Vagina (tissue), 2 donors: ENCODE results near the gene ELL3. TPM values are rescaled to one million over a fixed set of nuclear protein-coding genes. Genes with fewer than 3 reads are reported as not detected.

Experiments
- DNase-seq, 2 donors: peaks; one replicate each; pipeline ENCODE4 v3.0.0-alpha.2; 2017; ENCODE audit errors: extremely low spot score in 2 of 2
- H3K27ac ChIP-seq: fragments of 200-600 bp; sonication (generic); one replicate; pipeline ENCODE4 v1.5.1; 2019
- H3K27me3 ChIP-seq: fragments of 200-600 bp; sonication (generic); one replicate; pipeline ENCODE4 v1.5.1; 2019
- H3K36me3 ChIP-seq, 2 donors: fragments of 200-600 bp; sonication (generic); one replicate each; pipeline ENCODE4 v1.5.1; 2017 to 2019
- H3K4me1 ChIP-seq: fragments of 200-600 bp; sonication (generic); one replicate; pipeline ENCODE4 v1.5.1; 2019
- H3K4me3 ChIP-seq, 2 donors: fragments of 200-600 bp; sonication (generic); 1 replicate in 1 of 2; 2 replicates in 1 of 2; pipeline ENCODE4 v1.5.1; 2016 to 2019
- H3K9me3 ChIP-seq: fragments of 200-600 bp; sonication (generic); one replicate; pipeline ENCODE4 v1.5.1; 2019
- CTCF ChIP-seq, 3 experiments: fragments of 450-650 bp in 2 of 3; fragments of 200-600 bp in 1 of 3; sonication (generic) in 1 of 3; IDR thresholded peaks; one replicate each; pipeline ENCODE4 v1.5.1; 2017 to 2019; ENCODE audit warnings: antibody characterized with exemption in 3 of 3, mild to moderate bottlenecking in 2 of 3, moderate library complexity in 2 of 3
- POLR2A ChIP-seq, 2 donors: fragments of 450-650 bp; IDR thresholded peaks; one replicate each; pipeline ENCODE4 v1.6.1; 2017; ENCODE audit warnings: antibody characterized with exemption in 2 of 2, mild to moderate bottlenecking in 2 of 2, moderate library complexity in 2 of 2
- POLR2AphosphoS5 ChIP-seq, 2 donors: sonication (generic); formaldehyde crosslinking; IDR thresholded peaks; one replicate each; pipeline ENCODE4 v1.9.0; 2017; ENCODE audit warnings: antibody characterized with exemption in 2 of 2, mild to moderate bottlenecking in 2 of 2, low read depth in 1 of 2; ENCODE audit not compliant: insufficient read depth in 1 of 2
- intact Hi-C: fragments of 100-400 bp; cut with DNase I; formaldehyde crosslinking; loops from one replicate; pipeline ENCODE4 v1.15.1; 2023
- total RNA-seq: library from RNA; depleted of rRNA; stranded (reverse); fragments of >200 nt; gene quantifications from one replicate; pipeline ENCODE4 v1.2.3, GENCODE V29; 2016

The ELL3 gene
- total RNA-seq, 1 donor from 2014 or later: 15.0 TPM

GRCh38 chr15:43794269-43795037 is 17.7 kb upstream of the ELL3 start:
- Histone ChIP-seq H3K4me3 (peak overlapping the region in 1 of 2 donors; percentile 91), H3K36me3 (peaks cover 0 to 26% of the 10 kb centered on the region in 2 donors), H3K4me1 (peaks cover 55% of the 10 kb centered on the region), H3K27ac (peak overlapping the region; percentile 99), H3K27me3 (no peaks in the 10 kb centered on the region), H3K9me3 (no peaks in the 10 kb centered on the region)
- no peak for DNase-seq
- intact Hi-C loops: no loop called here
- TF ChIP-seq CTCF (IDR thresholded peaks at IDR 0.05): no peak
- TF ChIP-seq POLR2AphosphoS5 (IDR thresholded peaks at IDR 0.05; ENCODE audit: insufficient read depth in 1 of 2, low read depth in 1 of 2): no peak

DNA sequence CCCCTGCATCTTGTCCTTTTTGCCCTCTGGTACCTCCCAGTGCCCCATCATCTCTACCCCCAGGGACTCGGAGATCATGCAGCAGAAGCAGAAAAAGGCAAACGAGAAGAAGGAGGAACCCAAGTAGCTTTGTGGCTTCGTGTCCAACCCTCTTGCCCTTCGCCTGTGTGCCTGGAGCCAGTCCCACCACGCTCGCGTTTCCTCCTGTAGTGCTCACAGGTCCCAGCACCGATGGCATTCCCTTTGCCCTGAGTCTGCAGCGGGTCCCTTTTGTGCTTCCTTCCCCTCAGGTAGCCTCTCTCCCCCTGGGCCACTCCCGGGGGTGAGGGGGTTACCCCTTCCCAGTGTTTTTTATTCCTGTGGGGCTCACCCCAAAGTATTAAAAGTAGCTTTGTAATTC is 16.9 kb upstream of the ELL3 start:
- H3K27me3 ChIP-seq: no peaks in the 10 kb centered on the region
- H3K36me3 ChIP-seq: peaks cover 0 to 26% of the 10 kb centered on the region in 2 donors
- H3K4me1 ChIP-seq: peaks cover 47% of the 10 kb centered on the region
- DNase-seq: no peak
- intact Hi-C loops: loop anchor here (2.0 kb wide), 1 partner anchor 17 kb away; the partner anchor contains the start of gene ELL3
- no peaks in the 10 kb centered on the region for H3K9me3 ChIP-seq
- H3K4me3 ChIP-seq: peak overlapping the region; percentile 82 to 91
- TF ChIP-seq POLR2AphosphoS5 (IDR thresholded peaks at IDR 0.05; ENCODE audit: insufficient read depth in 1 of 2, low read depth in 1 of 2): no peak
- no peak for TF ChIP-seq POLR2A (IDR thresholded peaks at IDR 0.05)
- TF ChIP-seq CTCF (IDR thresholded peaks at IDR 0.05): no peak
- peak overlapping the region; percentile 99 for H3K27ac ChIP-seq

- H3K4me1 ChIP-seq: peaks cover 40% of the 10 kb centered on the region
Observed at GRCh38 chr15:43792761-43793476, 16.2 kb upstream of the ELL3 start.

GRCh38 chr15:43791993-43792760 is 15.4 kb upstream of the ELL3 start, which contains the start of gene SERF2:
Gene SERF2, plus strand, starts transcription at chr15:43792320. Its CDS starts 57 bp downstream, at chr15:43792377.
- TF ChIP-seq POLR2AphosphoS5 (IDR thresholded peaks at IDR 0.05; ENCODE audit: insufficient read depth in 1 of 2, low read depth in 1 of 2) (peak; percentile 94 to 100), POLR2A (IDR thresholded peaks at IDR 0.05) (peak; percentile 89 to 99), CTCF (IDR thresholded peaks at IDR 0.05) (no peak)
- Histone ChIP-seq H3K36me3 (peaks cover 0 to 23% of the 10 kb centered on the region in 2 donors), H3K27ac (peak within 1 kb of the TSS; percentile 99), H3K4me1 (peaks cover 34% of the 10 kb centered on the region), H3K27me3 (no peaks in the 10 kb centered on the region), H3K4me3 (peak within 1 kb of the TSS; percentile 82 to 91), H3K9me3 (no peaks in the 10 kb centered on the region)
- intact Hi-C loops: loop anchor here (2.0 kb wide), 1 partner anchor 15 kb away; the partner anchor contains the start of gene ELL3
- DNase-seq: peak; percentile 100

More at GRCh38 chr15:43792761-43793476, 16.2 kb upstream of the ELL3 start:
- H3K36me3 ChIP-seq: peaks cover 0 to 26% of the 10 kb centered on the region in 2 donors
- H3K27me3 ChIP-seq: no peaks in the 10 kb centered on the region
- intact Hi-C loops: loop anchor here (2.0 kb wide), 1 partner anchor 16 kb away; the partner anchor contains the start of gene ELL3
- TF ChIP-seq POLR2AphosphoS5 (IDR thresholded peaks at IDR 0.05; ENCODE audit: insufficient read depth in 1 of 2, low read depth in 1 of 2) (no peak), CTCF (IDR thresholded peaks at IDR 0.05) (no peak), POLR2A (IDR thresholded peaks at IDR 0.05) (no peak)
- H3K27ac ChIP-seq: peak overlapping the region; percentile 99
- no peak for DNase-seq
- no peaks in the 10 kb centered on the region for H3K9me3 ChIP-seq
- H3K4me3 ChIP-seq: peak overlapping the region; percentile 82 to 91
